ENCODE results near the gene MAP3K14.

The MAP3K14 gene

GRCh38 chr17:45223539-45224528 is 93.0 kb downstream of the MAP3K14 start:
- DNase-seq (ENCODE audit: low spot score), result no peak

GRCh38 chr17:45222996-45223538 is 93.8 kb downstream of the MAP3K14 start:
- DNase-seq (ENCODE audit: low spot score), result peak; percentile 36

- peak; percentile 11 for DNase-seq (ENCODE audit: low spot score)
Observed at GRCh38 chr17:45222289-45222995, 94.4 kb downstream of the MAP3K14 start.

GRCh38 chr17:45222014-45222288 is 94.9 kb downstream of the MAP3K14 start:
- no peak for DNase-seq (ENCODE audit: low spot score)

- DNase-seq (ENCODE audit: low spot score), result peak; percentile 36
Observed at GRCh38 chr17:45221081-45222013, 95.5 kb downstream of the MAP3K14 start, which contains the start of gene FMNL1. FMNL1 (plus strand) TSS chr17:45221885; CDS start chr17:45222125, 240 bp downstream.

- DNase-seq (ENCODE audit: low spot score), result peak; percentile 3
Observed at GRCh38 chr17:45220079-45220478, 96.7 kb downstream of the MAP3K14 start.

GRCh38 chr17:45218895-45219661 is 97.7 kb downstream of the MAP3K14 start:
- DNase-seq (ENCODE audit: low spot score), result peak; percentile 83

Measured in HuH-7.5 (cell line).